Stimulated activated CD4-positive, alpha-beta T cell treated with anti-CD3 and anti-CD28 coated beads, Interleukin-2, amount 100 ng/mL, for 4 hours (primary cell): ENCODE results near the gene PIAS4.
A peak's percentile ranks its signal among the peaks of the same experiment; 100 is the strongest.

Experiments
- DNase-seq: peaks from one replicate; pipeline ENCODE4 v3.0.0-alpha.2; 2020; ENCODE audit warnings: low read depth

The PIAS4 gene

GRCh38 chr19:4042731-4043082 lies 35.2 kb downstream of the PIAS4 start:
- DNase-seq: no peak

- DNase-seq: no peak
Measured at GRCh38 chr19:4043401-4043800, 35.9 kb downstream of the PIAS4 start.

GRCh38 chr19:4043966-4044715 lies 36.6 kb downstream of the PIAS4 start:
- DNase-seq: no peak

GRCh38 chr19:4044990-4045465 lies 37.5 kb downstream of the PIAS4 start:
- no peak for DNase-seq

GRCh38 chr19:4045597-4046361 lies 38.2 kb downstream of the PIAS4 start:
- DNase-seq: no peak

- DNase-seq: no peak
Measured at GRCh38 chr19:4046362-4046691, 38.8 kb downstream of the PIAS4 start.

GRCh38 chr19:4046946-4047683 lies 39.6 kb downstream of the PIAS4 start:
- DNase-seq: no peak

- no peak for DNase-seq
Measured at GRCh38 chr19:4049432-4049831, 41.9 kb downstream of the PIAS4 start.

GRCh38 chr19:4051175-4052101 lies 43.9 kb downstream of the PIAS4 start:
- no peak for DNase-seq

GRCh38 chr19:4052114-4052992 lies 44.8 kb downstream of the PIAS4 start:
- DNase-seq: no peak

GRCh38 chr19:4052993-4053422 lies 45.5 kb downstream of the PIAS4 start:
- DNase-seq: no peak

GRCh38 chr19:4053423-4054324 lies 46.1 kb downstream of the PIAS4 start:
- DNase-seq: no peak

- no peak for DNase-seq
Measured at GRCh38 chr19:4054441-4055208, 47.1 kb downstream of the PIAS4 start.

GRCh38 chr19:4055209-4055552 lies 47.6 kb downstream of the PIAS4 start:
- no peak for DNase-seq

GRCh38 chr19:4057931-4058692 lies 50.6 kb downstream of the PIAS4 start:
- DNase-seq: peak; percentile 52

GRCh38 chr19:4058693-4059452 lies 51.3 kb downstream of the PIAS4 start:
- DNase-seq: no peak

GRCh38 chr19:4059453-4059871 lies 51.9 kb downstream of the PIAS4 start:
- no peak for DNase-seq
